ENCODE results near the gene CLIC5. TPM values are rescaled to one million over a fixed set of nuclear protein-coding genes. Genes with fewer than 3 reads are reported as not detected.

Gene CLIC5
- total RNA-seq, 4 donors from 2014 or later, result 78.6 to 97.0 (median 91.7) TPM

DNA sequence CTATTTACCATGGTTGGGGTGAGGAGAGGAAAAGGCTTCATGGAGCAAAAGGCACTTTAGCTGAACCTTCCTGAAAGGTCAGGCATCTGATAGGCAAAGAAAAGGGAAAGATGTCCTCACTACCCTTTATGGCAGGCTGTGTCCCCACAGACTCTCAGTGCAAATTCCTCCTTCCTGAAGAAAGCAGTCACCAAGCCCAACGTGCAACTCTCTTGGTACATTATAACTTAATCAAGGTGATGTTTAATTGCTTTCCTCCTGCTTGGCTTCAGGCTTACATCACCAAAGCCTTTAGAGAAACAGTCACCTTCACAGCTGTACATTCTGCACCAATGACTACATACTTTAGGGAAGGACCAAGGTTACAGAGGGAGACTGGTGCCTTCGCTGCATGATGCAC, 2.1 kb upstream of the CLIC5 start:
- H3K4me3 ChIP-seq, result no peak overlapping the region

DNA sequence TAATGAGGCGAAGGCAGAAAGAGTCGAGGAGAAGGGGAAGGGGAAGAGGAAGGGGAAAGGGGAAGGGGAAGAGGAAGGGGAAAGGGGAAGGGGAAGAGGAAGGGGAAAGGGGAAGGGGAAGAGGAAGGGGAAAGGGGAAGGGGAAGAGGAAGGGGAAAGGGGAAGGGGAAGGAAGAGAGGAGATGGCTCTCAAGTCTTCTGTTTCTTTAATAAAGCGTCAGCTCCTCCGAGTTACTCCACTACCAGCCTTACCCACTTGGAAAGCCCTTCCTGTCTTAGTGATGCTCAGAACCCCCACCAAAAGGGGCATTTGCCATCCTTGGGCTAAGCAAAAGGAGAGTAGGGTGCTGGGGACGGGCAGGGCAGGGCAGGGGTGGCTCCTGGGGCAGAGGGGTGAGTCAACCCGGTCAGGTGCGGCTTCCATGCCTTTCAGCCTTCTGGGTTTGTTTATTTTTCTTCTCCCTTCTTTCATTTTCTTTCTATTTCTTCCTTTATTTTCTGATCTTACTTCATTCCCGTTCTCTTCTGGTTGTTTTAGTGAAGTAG, 476 bp upstream of the CLIC5 start:
- no peaks in the 10 kb centered on the region for H3K36me3 ChIP-seq
- peaks cover 31 to 35% of the 10 kb centered on the region in 2 donors for H3K4me1 ChIP-seq
- ATAC-seq, result no peak
- H3K4me3 ChIP-seq, result peak overlapping the region; percentile 68 to 84 (median 81)
- H3K9me3 ChIP-seq, result no peaks in the 10 kb centered on the region
- DNase-seq, result no peak
- TF ChIP-seq, protein P1, sequence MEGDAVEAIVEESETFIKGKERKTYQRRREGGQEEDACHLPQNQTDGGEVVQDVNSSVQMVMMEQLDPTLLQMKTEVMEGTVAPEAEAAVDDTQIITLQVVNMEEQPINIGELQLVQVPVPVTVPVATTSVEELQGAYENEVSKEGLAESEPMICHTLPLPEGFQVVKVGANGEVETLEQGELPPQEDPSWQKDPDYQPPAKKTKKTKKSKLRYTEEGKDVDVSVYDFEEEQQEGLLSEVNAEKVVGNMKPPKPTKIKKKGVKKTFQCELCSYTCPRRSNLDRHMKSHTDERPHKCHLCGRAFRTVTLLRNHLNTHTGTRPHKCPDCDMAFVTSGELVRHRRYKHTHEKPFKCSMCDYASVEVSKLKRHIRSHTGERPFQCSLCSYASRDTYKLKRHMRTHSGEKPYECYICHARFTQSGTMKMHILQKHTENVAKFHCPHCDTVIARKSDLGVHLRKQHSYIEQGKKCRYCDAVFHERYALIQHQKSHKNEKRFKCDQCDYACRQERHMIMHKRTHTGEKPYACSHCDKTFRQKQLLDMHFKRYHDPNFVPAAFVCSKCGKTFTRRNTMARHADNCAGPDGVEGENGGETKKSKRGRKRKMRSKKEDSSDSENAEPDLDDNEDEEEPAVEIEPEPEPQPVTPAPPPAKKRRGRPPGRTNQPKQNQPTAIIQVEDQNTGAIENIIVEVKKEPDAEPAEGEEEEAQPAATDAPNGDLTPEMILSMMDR (IDR thresholded peaks at IDR 0.05 in 4 of 5, conservative IDR thresholded peaks at IDR 0.05 in 1 of 5), result no peak
- no peak for TF ChIP-seq POLR2A (IDR thresholded peaks at IDR 0.05)
- intact Hi-C loops (cut with DNase I; ENCODE audit: low total_unique reads), result loop anchor here (2.0 kb wide), 1 partner anchor 29 kb away; no protein-coding TSS in a partner anchor
- in situ Hi-C loops (cut with MboI; ENCODE audit: low sequenced_read_pairs in 4 of 4), result no loop called here
- H3K27ac ChIP-seq, result peak overlapping the region; percentile 89 to 99 (median 98)
- H3K27me3 ChIP-seq, result no peaks in the 10 kb centered on the region

More for the DNA sequence above, 2.1 kb upstream of the CLIC5 start:
- Histone ChIP-seq H3K27me3 (no peaks in the 10 kb centered on the region), H3K4me1 (peaks cover 16 to 19% of the 10 kb centered on the region in 2 donors), H3K27ac (peak overlapping the region in 1 of 4 donors; percentile 99), H3K9me3 (no peaks in the 10 kb centered on the region), H3K36me3 (no peaks in the 10 kb centered on the region)
- no peak for TF ChIP-seq POLR2A (IDR thresholded peaks at IDR 0.05)
- TF ChIP-seq, protein P1 (IDR thresholded peaks at IDR 0.05 in 4 of 5, conservative IDR thresholded peaks at IDR 0.05 in 1 of 5), result no peak
- in situ Hi-C loops (cut with MboI; ENCODE audit: low sequenced_read_pairs in 4 of 4) (no loop called here), intact Hi-C loops (cut with DNase I; ENCODE audit: low total_unique reads) (loop anchor here (2.0 kb wide), 1 partner anchor 27 kb away; no protein-coding TSS in a partner anchor)
- ATAC-seq, result no peak
- DNase-seq, result no peak

DNA sequence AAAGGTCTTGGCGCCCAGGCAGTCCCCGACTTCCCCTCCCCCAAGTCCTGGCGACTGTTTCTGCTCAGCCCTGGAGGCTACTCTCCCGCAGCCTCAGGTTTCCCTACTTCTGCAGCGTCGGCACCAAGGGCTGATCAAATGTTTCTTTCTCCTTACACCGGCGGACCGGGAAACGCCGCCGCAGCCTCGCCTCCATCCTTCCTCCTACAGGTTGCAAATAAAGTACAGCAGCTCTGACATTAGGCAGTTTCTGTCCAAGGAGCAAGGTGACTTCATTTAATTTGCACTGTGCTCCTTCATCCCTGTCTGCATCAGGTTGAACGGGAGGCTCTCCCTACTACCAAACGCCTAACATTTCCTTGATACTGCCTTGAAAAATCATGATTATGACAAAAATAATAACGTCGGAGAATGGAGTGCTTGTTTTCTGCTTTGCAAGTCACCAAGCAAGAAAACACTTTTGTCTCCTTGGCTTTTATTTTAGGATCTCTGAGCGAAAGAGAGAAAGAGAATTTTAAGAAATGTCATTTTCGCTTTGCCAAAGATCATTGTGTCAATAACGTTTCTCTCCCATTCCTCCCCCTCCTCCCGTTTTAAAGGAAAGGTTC, 1.0 kb downstream of the CLIC5 start:
- H3K36me3 ChIP-seq, result no peaks in the 10 kb centered on the region
- DNase-seq, result peak; percentile 62 to 83
- no peaks in the 10 kb centered on the region for H3K9me3 ChIP-seq
- H3K4me1 ChIP-seq, result peaks cover 47 to 50% of the 10 kb centered on the region in 2 donors
- TF ChIP-seq, protein P1 (IDR thresholded peaks at IDR 0.05 in 4 of 5, conservative IDR thresholded peaks at IDR 0.05 in 1 of 5), result peak in 1 of 5 experiments; percentile 11
- TF ChIP-seq POLR2A (IDR thresholded peaks at IDR 0.05), result peak; percentile 54 to 85
- H3K4me3 ChIP-seq, result peak overlapping the region; percentile 68 to 84 (median 81)
- in situ Hi-C loops (cut with MboI; ENCODE audit: low sequenced_read_pairs in 4 of 4) (no loop called here), intact Hi-C loops (cut with DNase I; ENCODE audit: low total_unique reads) (loop anchor here (2.0 kb wide), 2 partner anchors 28 to 84 kb away; no protein-coding TSS in a partner anchor)
- peak overlapping the region; percentile 89 to 99 (median 98) for H3K27ac ChIP-seq
- no peaks in the 10 kb centered on the region for H3K27me3 ChIP-seq
- peak; percentile 53 to 68 for ATAC-seq

DNA sequence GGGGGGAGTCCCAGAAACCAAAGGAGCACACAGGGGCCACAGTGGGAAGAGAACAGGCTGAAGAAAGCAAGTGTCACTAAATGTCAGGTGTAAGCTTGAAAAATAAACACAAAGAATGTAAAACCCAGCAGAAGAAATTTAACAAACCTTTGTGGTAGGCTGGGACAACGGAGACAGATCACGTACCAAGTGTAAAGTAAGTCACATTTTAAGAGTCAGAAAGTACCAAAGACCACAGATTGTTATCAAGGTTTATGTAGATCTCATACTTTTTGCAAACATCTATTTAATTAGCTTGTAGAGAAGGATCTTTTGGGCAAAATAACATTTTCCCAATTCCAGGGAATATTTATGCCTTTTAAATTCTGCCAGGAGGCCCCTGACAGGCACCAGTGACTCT, 1.6 kb downstream of the CLIC5 start:
- Histone ChIP-seq H3K27ac (peak overlapping the region; percentile 89 to 99 (median 98)), H3K4me3 (peak overlapping the region; percentile 68 to 84 (median 81))

More for the DNA sequence above, 1.6 kb downstream of the CLIC5 start:
- TF ChIP-seq, protein P1 (IDR thresholded peaks at IDR 0.05 in 4 of 5, conservative IDR thresholded peaks at IDR 0.05 in 1 of 5), result no peak
- no peak for TF ChIP-seq POLR2A (IDR thresholded peaks at IDR 0.05)
- no peaks in the 10 kb centered on the region for H3K36me3 ChIP-seq
- H3K4me1 ChIP-seq, result peaks cover 47 to 56% of the 10 kb centered on the region in 2 donors
- no peaks in the 10 kb centered on the region for H3K27me3 ChIP-seq
- intact Hi-C loops (cut with DNase I; ENCODE audit: low total_unique reads), result loop anchor here (2.0 kb wide), 2 partner anchors 27 to 83 kb away; no protein-coding TSS in a partner anchor
- no peaks in the 10 kb centered on the region for H3K9me3 ChIP-seq
- DNase-seq, result no peak
- no peak for ATAC-seq
- in situ Hi-C loops (cut with MboI; ENCODE audit: low sequenced_read_pairs in 4 of 4), result no loop called here
